Cardiac fibroblast (primary cell): ENCODE data around the gene RBM7.

Experiments used
- DNase-seq, 2 donors: peaks; one replicate each; pipeline versions ENCODE4 v3.0.0 to v3.0.0-alpha.2; 2010; ENCODE audit warnings: low read depth in 2 of 2
- H3K4me3 ChIP-seq, 2 donors: replicated peaks in 1 of 2; 1 replicate in 1 of 2; 2 replicates in 1 of 2; pipeline ENCODE4 v1.5.1; 2011; ENCODE audit warnings: low read depth in 2 of 2, low read length in 2 of 2, mild to moderate bottlenecking in 2 of 2, moderate library complexity in 1 of 2
- TF ChIP-seq, protein P1 (sequence below): IDR thresholded peaks from one replicate; pipeline ENCODE4 v1.5.1; 2011; ENCODE audit warnings: low read depth, mild to moderate bottlenecking, low read length, inconsistent platforms

RBM7 gene

DNA sequence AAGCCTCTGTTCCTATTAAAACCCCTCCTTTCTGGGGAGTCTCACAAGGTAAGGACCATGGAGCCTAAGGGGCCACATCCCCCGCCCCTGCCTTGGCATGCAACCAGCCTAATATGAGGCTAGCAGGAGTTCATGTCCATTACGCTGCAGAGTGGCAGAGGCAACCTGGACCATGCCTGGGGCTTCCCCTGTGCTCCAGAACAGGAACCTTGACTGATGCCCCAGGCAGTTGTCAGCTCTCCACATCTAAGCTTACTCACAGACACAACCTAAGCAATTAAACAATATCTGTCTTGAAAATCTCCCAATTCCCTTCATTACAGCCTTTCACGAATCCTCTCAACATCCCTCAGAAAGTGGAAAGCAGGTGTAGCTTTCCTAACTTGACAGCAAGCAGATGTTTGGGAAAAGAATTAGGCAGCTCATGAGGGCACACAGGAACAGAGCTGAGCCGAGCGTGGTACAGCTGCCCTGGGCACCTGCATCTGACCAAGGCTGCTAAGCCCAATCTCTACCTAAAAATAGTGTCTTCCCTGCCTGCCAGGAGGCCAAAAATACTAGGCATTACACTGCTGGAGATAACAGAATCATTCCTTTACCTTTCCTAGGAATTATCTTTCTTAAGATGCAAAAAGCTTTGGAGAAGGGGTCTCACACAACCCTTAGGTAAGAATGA lies 20.9 kb upstream of the RBM7 start:
- DNase-seq = no peak
- TF ChIP-seq, protein P1, sequence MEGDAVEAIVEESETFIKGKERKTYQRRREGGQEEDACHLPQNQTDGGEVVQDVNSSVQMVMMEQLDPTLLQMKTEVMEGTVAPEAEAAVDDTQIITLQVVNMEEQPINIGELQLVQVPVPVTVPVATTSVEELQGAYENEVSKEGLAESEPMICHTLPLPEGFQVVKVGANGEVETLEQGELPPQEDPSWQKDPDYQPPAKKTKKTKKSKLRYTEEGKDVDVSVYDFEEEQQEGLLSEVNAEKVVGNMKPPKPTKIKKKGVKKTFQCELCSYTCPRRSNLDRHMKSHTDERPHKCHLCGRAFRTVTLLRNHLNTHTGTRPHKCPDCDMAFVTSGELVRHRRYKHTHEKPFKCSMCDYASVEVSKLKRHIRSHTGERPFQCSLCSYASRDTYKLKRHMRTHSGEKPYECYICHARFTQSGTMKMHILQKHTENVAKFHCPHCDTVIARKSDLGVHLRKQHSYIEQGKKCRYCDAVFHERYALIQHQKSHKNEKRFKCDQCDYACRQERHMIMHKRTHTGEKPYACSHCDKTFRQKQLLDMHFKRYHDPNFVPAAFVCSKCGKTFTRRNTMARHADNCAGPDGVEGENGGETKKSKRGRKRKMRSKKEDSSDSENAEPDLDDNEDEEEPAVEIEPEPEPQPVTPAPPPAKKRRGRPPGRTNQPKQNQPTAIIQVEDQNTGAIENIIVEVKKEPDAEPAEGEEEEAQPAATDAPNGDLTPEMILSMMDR = no peak
- H3K4me3 ChIP-seq = no peak overlapping the region

DNA sequence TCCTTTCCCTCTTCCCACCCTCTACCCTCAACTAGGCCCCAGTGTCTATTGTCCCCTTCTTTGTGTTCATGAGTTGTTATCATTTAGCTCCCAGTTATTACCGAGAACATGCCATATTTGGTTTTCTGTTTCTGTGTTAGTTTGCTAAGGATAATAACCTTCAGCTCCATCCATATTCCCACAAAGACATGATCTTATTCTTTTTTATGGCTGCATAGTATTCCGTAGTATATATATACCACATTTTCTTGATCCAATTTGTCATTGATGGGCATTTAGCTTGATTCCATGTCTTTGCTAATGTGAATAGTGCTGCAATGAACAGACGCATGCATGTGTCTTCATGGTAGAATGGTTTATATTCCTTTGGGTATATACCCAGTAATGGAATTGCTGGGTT lies 18.0 kb upstream of the RBM7 start:
- DNase-seq = no peak
- no peak overlapping the region for H3K4me3 ChIP-seq
- TF ChIP-seq, protein P1 = no peak

DNA sequence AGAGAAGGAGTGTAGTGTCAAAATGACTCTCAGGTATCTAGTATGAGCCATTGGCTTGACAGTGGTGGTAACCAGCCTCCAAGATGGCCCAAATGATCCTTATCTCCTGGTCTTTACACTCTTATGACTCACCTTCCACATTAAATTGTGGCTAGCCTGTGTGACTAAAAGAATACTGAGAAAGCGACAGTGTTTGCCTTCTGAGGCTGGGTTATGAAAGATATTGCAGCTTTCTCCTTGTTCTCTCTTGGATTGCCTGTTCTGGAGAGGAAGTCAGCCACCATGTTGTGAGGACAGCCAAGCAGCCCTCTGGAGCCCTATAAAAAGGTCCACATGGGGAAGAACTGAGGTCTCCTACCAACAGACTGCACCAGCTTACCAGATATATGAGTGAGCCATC lies 16.0 kb upstream of the RBM7 start:
- no peak overlapping the region for H3K4me3 ChIP-seq
- TF ChIP-seq, protein P1 = no peak
- no peak for DNase-seq

DNA sequence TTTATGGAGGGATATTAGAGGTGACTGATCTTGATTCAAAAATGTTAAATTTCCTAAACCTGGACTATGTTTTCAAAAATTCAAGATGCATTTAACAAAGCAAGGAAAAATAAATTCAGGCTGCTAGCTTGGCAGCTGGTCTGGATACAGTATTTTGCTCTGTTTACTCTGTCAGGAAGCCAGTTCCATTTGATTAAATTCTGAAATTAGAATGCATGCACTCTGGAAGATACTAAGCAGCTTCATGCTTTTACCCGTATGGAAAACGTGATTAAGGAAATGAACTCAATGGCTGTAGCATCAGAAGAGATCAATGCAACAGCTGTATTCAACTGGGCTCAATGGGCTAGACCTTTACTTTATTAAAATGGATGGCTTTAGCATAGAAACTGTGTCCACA lies 14.3 kb upstream of the RBM7 start:
- no peak for DNase-seq

DNA sequence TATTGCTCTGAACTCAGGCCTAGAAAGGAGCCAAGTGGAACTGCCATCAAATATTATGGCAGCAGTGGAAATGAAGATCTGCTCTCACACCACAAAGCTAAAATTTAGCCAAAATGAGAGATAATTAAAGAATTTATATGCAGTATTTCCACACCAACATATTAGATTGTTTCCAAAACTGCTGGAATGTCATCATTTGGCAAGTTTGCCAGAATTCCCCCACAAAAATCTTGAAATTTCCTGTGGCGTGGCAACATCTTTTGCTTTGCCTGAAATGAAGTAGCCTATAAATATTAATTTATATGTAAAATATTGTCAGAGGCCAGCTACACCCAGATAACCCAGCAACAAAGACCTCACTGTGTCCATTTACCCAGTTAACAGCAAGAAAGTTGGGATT lies 13.9 kb upstream of the RBM7 start:
- TF ChIP-seq, protein P1 = no peak
- H3K4me3 ChIP-seq = no peak overlapping the region

More for the DNA sequence above, 14.3 kb upstream of the RBM7 start:
- TF ChIP-seq, protein P1 = no peak
- no peak overlapping the region for H3K4me3 ChIP-seq

DNA sequence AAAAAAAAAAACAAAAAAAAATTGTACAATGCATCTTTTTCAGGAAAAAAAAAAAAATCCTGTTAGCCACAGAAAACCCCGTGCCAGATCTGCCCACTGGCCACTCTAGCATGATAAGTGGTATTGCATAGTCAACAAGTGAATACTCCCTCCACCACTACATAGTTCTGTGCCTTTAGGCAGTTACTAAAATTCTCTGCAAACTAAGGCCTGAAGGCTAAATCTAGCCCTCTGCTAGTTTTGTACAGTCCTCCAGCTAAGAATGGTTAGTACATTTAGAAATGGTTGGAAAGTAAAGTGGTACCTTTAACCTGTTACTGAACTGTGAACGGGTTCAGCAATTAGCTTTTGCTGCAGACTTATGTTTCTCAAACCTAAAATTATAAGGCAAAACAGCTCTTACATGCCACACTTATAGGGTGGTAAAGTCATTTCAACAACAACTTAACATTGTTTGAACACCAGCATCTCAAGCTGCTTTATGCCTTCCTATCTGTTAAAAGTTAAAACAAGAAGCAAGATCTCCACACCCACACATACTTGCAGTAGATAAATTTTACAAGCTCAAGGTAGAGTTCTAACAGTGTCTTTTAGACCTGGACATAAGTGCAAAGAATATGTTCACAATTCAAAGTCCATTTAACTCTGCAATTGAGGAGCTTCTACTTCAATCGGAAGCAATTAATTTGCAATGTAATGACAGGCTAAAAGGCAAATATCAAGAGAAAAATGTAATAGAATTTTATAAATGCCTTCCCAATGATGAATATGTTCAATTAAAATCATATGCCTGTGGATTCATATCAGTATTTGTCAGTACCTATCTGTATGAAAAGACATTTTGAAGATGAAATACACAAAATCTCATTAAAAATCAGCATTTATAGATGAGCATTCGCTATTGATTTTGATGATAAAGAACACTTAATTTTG lies 7.5 kb upstream of the RBM7 start:
- TF ChIP-seq, protein P1 = no peak
- H3K4me3 ChIP-seq = no peak overlapping the region
- DNase-seq = no peak

More for the DNA sequence above, 13.9 kb upstream of the RBM7 start:
- peak in 1 of 2 donors; percentile 39 for DNase-seq
